HepG2 (cell line): Measurements from ENCODE around the gene RIMS3.

Source experiments
- ATF7 ChIP-seq, 2 experiments: fragments of 450-650 bp in 1 of 2; sonication (generic) in 1 of 2; formaldehyde crosslinking in 1 of 2; IDR thresholded peaks; 2 replicates each; pipeline versions ENCODE4 v1.4.0 to v1.6.1; 2016 to 2020; ENCODE audit warnings: antibody characterized with exemption in 1 of 2, mild to moderate bottlenecking in 1 of 2, missing genetic modification reagents in 1 of 2
- JUNB ChIP-seq: sonication (generic); formaldehyde crosslinking; IDR thresholded peaks from 2 replicates; pipeline ENCODE4 v1.8.0; 2022; ENCODE audit warnings: missing genetic modification reagents, mild to moderate bottlenecking, borderline replicate concordance
- RFX5 ChIP-seq: IDR thresholded peaks from 2 replicates; pipeline ENCODE4 v1.6.1; 2011; ENCODE audit warnings: low read depth, low read length, improper control_type of control experiment
- ZNF468 ChIP-seq: sonication (generic); formaldehyde crosslinking; IDR thresholded peaks from 2 replicates; pipeline ENCODE4 v1.8.0; 2022; ENCODE audit warnings: mild to moderate bottlenecking, moderate library complexity, missing genetic modification reagents
- ZNF788 ChIP-seq: sonication (generic); formaldehyde crosslinking; IDR thresholded peaks from 2 replicates; pipeline ENCODE4 v1.5.0; 2020; ENCODE audit warnings: mild to moderate bottlenecking, missing genetic modification reagents, borderline replicate concordance
- ZSCAN29 ChIP-seq: sonication (generic); formaldehyde crosslinking; conservative IDR thresholded peaks from 2 replicates; pipeline ENCODE4 v1.4.0; 2020; ENCODE audit warnings: mild to moderate bottlenecking, missing genetic modification reagents
- TF ChIP-seq, protein P1 (sequence below): sonication (generic); formaldehyde crosslinking; IDR thresholded peaks from 2 replicates; pipeline ENCODE4 v1.5.0; 2020; ENCODE audit warnings: missing genetic modification reagents

GRCh38 chr1:40625476-40626382, 39.8 kb downstream of the RIMS3 start:
- no peak for TF ChIP-seq RFX5
- no peak for TF ChIP-seq ATF7 (IDR thresholded peaks at IDR 0.05)
- TF ChIP-seq ATF7 (CRISPR knock-in tag; IDR thresholded peaks at IDR 0.05), result no peak
- TF ChIP-seq, protein P1, sequence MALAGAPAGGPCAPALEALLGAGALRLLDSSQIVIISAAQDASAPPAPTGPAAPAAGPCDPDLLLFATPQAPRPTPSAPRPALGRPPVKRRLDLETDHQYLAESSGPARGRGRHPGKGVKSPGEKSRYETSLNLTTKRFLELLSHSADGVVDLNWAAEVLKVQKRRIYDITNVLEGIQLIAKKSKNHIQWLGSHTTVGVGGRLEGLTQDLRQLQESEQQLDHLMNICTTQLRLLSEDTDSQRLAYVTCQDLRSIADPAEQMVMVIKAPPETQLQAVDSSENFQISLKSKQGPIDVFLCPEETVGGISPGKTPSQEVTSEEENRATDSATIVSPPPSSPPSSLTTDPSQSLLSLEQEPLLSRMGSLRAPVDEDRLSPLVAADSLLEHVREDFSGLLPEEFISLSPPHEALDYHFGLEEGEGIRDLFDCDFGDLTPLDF (CRISPR knock-in tag), result no peak
- TF ChIP-seq ZSCAN29 (CRISPR knock-in tag), result no peak
- TF ChIP-seq ZNF788 (CRISPR knock-in tag), result no peak
- TF ChIP-seq JUNB (CRISPR knock-in tag), result no peak
- no peak for TF ChIP-seq ZNF468 (CRISPR knock-in tag)
